ENCODE results near the gene LPGAT1. TPM values are rescaled to one million over a fixed set of nuclear protein-coding genes. Genes with fewer than 3 reads are reported as not detected.
"Not testable (repeated sequence)": the region's sequence is repeated elsewhere in the genome, so short reads cannot be mapped to it uniquely, and the experiment has no call there.

Gene LPGAT1
- total RNA-seq, 1 experiment from 2014 or later: 20.2 TPM

DNA sequence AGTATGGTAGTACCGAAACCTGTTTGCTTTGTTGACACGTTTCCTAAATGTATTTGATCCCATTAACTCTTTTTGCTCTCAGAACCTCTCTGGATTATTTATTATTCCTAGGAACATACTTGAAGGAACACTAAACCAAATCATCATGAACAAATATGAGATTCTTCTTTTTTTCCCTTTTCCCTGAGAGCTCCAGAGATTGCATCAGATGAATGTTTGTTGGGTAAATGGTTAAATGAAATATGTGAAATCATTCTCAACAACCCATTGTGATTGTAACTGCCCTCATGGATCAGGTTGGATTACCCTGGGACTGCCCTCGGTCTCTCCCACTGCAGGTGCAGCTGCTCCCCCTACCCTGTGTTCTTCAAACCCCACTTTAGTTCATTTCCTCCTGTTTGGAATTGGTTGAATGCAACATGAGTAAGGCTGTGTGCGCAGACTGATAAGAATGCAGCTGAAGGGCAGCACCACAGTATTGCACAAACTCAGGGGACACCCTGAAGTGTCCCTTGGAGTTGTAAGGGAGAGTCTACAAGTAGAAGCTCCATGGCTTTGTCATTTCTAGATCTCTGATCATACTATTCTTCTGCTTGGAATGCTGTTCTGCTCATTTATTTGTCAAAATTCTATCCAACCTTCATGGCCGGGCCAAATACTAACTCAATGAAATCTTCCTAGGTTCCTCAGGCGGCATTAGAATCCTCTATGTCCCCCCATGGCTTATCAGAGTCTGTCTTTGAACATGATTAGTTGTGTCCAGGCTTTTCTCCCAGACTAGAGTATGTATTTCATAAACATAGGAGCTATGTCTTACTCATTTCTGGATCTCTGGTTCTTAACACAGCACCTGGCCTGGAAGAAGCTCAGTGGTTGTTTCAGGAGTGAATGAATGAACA lies 108.0 kb downstream of the LPGAT1 start:
- no peak for DNase-seq
- no peaks in the 10 kb centered on the region for H3K27me3 ChIP-seq (ENCODE audit: control insufficient read depth, insufficient read depth, low read length)
- H3K4me3 ChIP-seq (ENCODE audit: insufficient read depth, low read depth, low read length): no peak overlapping the region
- H3K36me3 ChIP-seq (replicated peaks; ENCODE audit: control insufficient read depth, insufficient read depth, low read length): no peaks in the 10 kb centered on the region

GRCh38 chr1:211716555-211716954 lies 114.0 kb downstream of the LPGAT1 start:
- not testable (repeated sequence) for DNase-seq; H3K4me3 ChIP-seq (ENCODE audit: insufficient read depth, low read depth, low read length); H3K27me3 ChIP-seq (ENCODE audit: control insufficient read depth, insufficient read depth, low read length); H3K36me3 ChIP-seq (replicated peaks; ENCODE audit: control insufficient read depth, insufficient read depth, low read length)

DNA sequence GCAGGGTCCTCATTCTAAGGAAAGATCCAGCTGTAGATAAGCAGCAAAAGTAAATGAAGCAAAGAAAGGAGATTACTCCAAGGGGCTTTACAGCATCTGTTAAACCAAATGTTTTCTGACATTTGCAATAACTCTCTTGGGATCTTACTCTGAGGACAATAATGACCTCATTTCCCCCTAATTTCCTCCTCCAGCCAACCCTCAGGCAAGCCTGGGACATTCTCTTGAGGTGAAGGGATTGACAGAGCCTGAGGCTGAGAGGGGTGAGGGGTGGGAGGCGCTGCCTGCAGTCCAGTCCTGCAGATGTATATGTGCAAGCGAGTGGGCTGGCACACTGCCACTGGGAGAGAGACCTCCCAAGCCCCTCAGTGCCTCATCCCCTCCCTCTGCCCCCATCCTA lies 114.6 kb downstream of the LPGAT1 start:
- Histone ChIP-seq H3K27me3 (ENCODE audit: control insufficient read depth, insufficient read depth, low read length) (no peaks in the 10 kb centered on the region), H3K4me3 (ENCODE audit: insufficient read depth, low read depth, low read length) (no peak overlapping the region), H3K36me3 (replicated peaks; ENCODE audit: control insufficient read depth, insufficient read depth, low read length) (no peaks in the 10 kb centered on the region)
- no peak for DNase-seq

DNA sequence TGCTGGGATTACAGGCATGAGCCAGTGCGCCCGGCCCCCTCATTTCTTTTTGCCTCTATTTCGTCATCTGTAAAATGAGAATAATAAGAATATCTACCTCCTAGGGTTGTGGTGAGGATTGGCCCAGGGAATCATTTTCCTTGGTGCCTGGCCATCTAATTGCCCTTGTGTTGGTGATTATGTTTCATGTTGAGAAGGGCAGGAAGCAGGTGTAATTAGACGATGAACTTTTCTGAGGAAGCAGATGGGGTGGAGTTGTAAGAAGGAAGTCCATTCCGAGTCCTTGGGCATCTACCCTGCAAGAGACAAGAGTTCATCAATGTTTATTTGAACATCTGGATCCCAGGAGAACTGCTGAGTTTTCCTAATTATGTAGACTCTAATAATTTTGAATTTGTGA lies 116.4 kb downstream of the LPGAT1 start:
- DNase-seq: no peak
- no peak overlapping the region for H3K4me3 ChIP-seq (ENCODE audit: insufficient read depth, low read depth, low read length)
- H3K27me3 ChIP-seq (ENCODE audit: control insufficient read depth, insufficient read depth, low read length): no peaks in the 10 kb centered on the region
- H3K36me3 ChIP-seq (replicated peaks; ENCODE audit: control insufficient read depth, insufficient read depth, low read length): no peaks in the 10 kb centered on the region

DNA sequence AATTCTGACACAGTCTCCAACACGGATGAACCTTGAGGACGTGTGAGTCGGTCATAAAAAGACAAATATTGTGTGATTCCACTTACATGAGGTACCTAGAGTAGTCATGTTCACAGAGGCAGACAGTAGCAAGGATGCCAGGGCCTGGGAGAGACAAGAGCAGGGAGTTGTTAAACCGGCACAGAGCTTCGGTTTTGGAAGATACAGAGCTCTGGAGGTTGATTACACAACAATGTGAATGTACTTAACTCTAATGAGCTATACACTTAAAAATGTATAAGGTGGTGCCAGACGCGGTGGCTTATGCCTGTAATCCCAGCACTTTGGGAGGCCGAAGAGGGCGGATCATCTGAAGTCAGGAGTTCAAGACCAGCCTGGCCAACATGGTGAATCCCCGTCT lies 117.3 kb downstream of the LPGAT1 start:
- H3K36me3 ChIP-seq (replicated peaks; ENCODE audit: control insufficient read depth, insufficient read depth, low read length): no peaks in the 10 kb centered on the region
- H3K27me3 ChIP-seq (ENCODE audit: control insufficient read depth, insufficient read depth, low read length): no peaks in the 10 kb centered on the region
- no peak for DNase-seq
- no peak overlapping the region for H3K4me3 ChIP-seq (ENCODE audit: insufficient read depth, low read depth, low read length)

GRCh38 chr1:211711315-211711705 lies 119.3 kb downstream of the LPGAT1 start:
- Histone ChIP-seq H3K4me3 (ENCODE audit: insufficient read depth, low read depth, low read length) (no peak overlapping the region), H3K27me3 (ENCODE audit: control insufficient read depth, insufficient read depth, low read length) (no peaks in the 10 kb centered on the region), H3K36me3 (replicated peaks; ENCODE audit: control insufficient read depth, insufficient read depth, low read length) (no peaks in the 10 kb centered on the region)
- DNase-seq: no peak

DNA sequence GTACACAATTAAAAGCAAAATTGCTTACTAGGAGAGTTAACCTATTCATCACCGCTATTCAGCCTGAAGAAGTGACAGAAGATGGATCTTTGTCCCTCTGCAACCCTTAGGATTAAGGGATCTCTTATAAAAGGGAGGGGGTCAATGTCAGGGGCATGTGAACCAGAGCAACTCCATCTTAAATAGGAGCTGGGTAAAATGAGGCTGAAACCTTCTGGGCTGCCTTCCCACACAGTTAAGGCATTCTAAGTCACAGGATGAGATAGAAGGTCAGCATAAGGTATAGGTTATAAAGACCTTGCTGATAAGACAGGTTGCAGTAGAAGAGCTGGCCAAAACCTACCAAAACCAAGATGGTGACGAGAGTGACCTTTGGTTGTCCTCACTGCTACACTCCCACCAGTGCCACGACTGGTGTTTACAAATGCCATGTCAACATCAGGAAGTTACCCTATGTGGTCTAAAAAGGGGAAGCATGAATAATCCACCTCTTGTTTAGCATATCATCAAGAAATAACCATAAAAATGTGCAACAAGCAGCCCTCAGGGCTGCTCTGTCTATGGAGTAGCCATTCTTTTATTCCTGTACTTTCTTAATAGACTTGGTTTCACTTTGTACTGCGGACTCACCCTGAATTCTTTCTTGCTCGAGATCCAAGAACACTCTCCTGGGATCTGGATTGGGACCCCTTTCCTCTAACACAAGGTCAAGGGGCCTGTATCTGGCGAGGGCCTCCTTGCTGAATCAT lies 119.8 kb downstream of the LPGAT1 start:
- H3K36me3 ChIP-seq (replicated peaks; ENCODE audit: control insufficient read depth, insufficient read depth, low read length): no peaks in the 10 kb centered on the region
- no peak for DNase-seq
- no peaks in the 10 kb centered on the region for H3K27me3 ChIP-seq (ENCODE audit: control insufficient read depth, insufficient read depth, low read length)
- no peak overlapping the region for H3K4me3 ChIP-seq (ENCODE audit: insufficient read depth, low read depth, low read length)

- no peak for DNase-seq
- H3K27me3 ChIP-seq (ENCODE audit: control insufficient read depth, insufficient read depth, low read length): no peaks in the 10 kb centered on the region
- H3K36me3 ChIP-seq (replicated peaks; ENCODE audit: control insufficient read depth, insufficient read depth, low read length): no peaks in the 10 kb centered on the region
- no peak overlapping the region for H3K4me3 ChIP-seq (ENCODE audit: insufficient read depth, low read depth, low read length)
Measured at GRCh38 chr1:211708926-211709325, 121.6 kb downstream of the LPGAT1 start.

- DNase-seq: no peak
- Histone ChIP-seq H3K4me3 (ENCODE audit: insufficient read depth, low read depth, low read length) (no peak overlapping the region), H3K36me3 (replicated peaks; ENCODE audit: control insufficient read depth, insufficient read depth, low read length) (no peaks in the 10 kb centered on the region), H3K27me3 (ENCODE audit: control insufficient read depth, insufficient read depth, low read length) (no peaks in the 10 kb centered on the region)
Measured at GRCh38 chr1:211708006-211708405, 122.6 kb downstream of the LPGAT1 start.

- Histone ChIP-seq H3K4me3 (ENCODE audit: insufficient read depth, low read depth, low read length) (no peak overlapping the region), H3K36me3 (replicated peaks; ENCODE audit: control insufficient read depth, insufficient read depth, low read length) (no peaks in the 10 kb centered on the region), H3K27me3 (ENCODE audit: control insufficient read depth, insufficient read depth, low read length) (no peaks in the 10 kb centered on the region)
- DNase-seq: no peak
Measured at GRCh38 chr1:211705467-211706091, 125.0 kb downstream of the LPGAT1 start.

GRCh38 chr1:211704543-211704942 lies 126.0 kb downstream of the LPGAT1 start:
- no peaks in the 10 kb centered on the region for H3K36me3 ChIP-seq (replicated peaks; ENCODE audit: control insufficient read depth, insufficient read depth, low read length)
- DNase-seq: no peak
- no peaks in the 10 kb centered on the region for H3K27me3 ChIP-seq (ENCODE audit: control insufficient read depth, insufficient read depth, low read length)
- H3K4me3 ChIP-seq (ENCODE audit: insufficient read depth, low read depth, low read length): no peak overlapping the region

GRCh38 chr1:211703812-211704537 lies 126.6 kb downstream of the LPGAT1 start:
- Histone ChIP-seq H3K27me3 (ENCODE audit: control insufficient read depth, insufficient read depth, low read length) (peaks cover 5% of the 10 kb centered on the region), H3K4me3 (ENCODE audit: insufficient read depth, low read depth, low read length) (no peak overlapping the region), H3K36me3 (replicated peaks; ENCODE audit: control insufficient read depth, insufficient read depth, low read length) (no peaks in the 10 kb centered on the region)
- no peak for DNase-seq

GRCh38 chr1:211701733-211702132 lies 128.8 kb downstream of the LPGAT1 start:
- Histone ChIP-seq H3K27me3 (ENCODE audit: control insufficient read depth, insufficient read depth, low read length) (peaks cover 5% of the 10 kb centered on the region), H3K36me3 (replicated peaks; ENCODE audit: control insufficient read depth, insufficient read depth, low read length) (no peaks in the 10 kb centered on the region), H3K4me3 (ENCODE audit: insufficient read depth, low read depth, low read length) (no peak overlapping the region)
- no peak for DNase-seq

DNA sequence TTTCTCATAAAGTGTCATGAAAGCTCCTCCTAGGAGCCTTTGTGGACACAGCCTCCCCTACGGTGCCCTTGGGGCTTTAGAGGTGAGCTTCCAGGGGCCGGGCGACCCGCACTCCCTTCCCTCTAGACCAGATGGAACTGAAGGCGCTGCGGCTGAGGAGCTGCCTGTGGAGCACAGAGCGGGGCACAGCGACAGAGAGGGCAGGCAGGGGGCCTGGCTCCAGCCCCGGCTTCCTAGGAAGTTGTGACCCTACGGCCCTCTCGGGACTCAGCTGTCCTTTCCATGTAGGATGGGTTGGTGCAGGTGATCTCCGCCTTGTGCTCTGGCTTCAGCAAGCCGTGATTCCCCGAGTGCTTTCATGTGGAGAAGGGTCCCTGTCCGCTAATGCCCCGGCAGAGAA lies 131.5 kb downstream of the LPGAT1 start:
- Histone ChIP-seq H3K27me3 (ENCODE audit: control insufficient read depth, insufficient read depth, low read length) (peaks cover 5% of the 10 kb centered on the region), H3K36me3 (replicated peaks; ENCODE audit: control insufficient read depth, insufficient read depth, low read length) (no peaks in the 10 kb centered on the region), H3K4me3 (ENCODE audit: insufficient read depth, low read depth, low read length) (peak overlapping the region; percentile 50)
- peak; percentile 79 for DNase-seq
